ENCODE measurements around the gene ZCCHC7. TPM values are rescaled to one million over a fixed set of nuclear protein-coding genes. Genes with fewer than 3 reads are reported as not detected.

The ZCCHC7 gene
- total and polyA plus RNA-seq, 10 of the 15 experiments (the other 5 are each of a cell fraction or from before 2014, with no cell fraction given) = 42.9 to 178 (median 53.3) TPM

GRCh38 chr9:37283730-37284325 is 163.5 kb downstream of the ZCCHC7 start (continued):
- no peak for TF ChIP-seq E2F4 (IDR thresholded peaks at IDR 0.05; ENCODE audit: low read depth, low read length)
- TF ChIP-seq REST (IDR thresholded peaks at IDR 0.05; ENCODE audit: low read depth, low read length) = no peak
- TF ChIP-seq WRNIP1 (IDR thresholded peaks at IDR 0.05; ENCODE audit: borderline replicate concordance, low read depth, low read length) = no peak
- no peak for TF ChIP-seq HDGF (IDR thresholded peaks at IDR 0.05)
- TF ChIP-seq BACH1 (IDR thresholded peaks at IDR 0.05; ENCODE audit: borderline replicate concordance) = no peak
- TF ChIP-seq USF1 (IDR thresholded peaks at IDR 0.05; ENCODE audit: borderline replicate concordance, extremely low read length, insufficient read depth, low read depth, low read length) = no peak
- TF ChIP-seq ESRRA (IDR thresholded peaks at IDR 0.05; ENCODE audit: low read length) = no peak
- TF ChIP-seq GABPA (IDR thresholded peaks at IDR 0.05; ENCODE audit: low read depth) = no peak
- no peak for TF ChIP-seq TCF3 (IDR thresholded peaks at IDR 0.05; ENCODE audit: borderline replicate concordance, insufficient read depth, low read depth, low read length)
- no peak for TF ChIP-seq CEBPZ (IDR thresholded peaks at IDR 0.05; ENCODE audit: low read depth, low read length)
- TF ChIP-seq ZBTB11 (CRISPR knock-in tag; IDR thresholded peaks at IDR 0.05) = no peak
- TF ChIP-seq NRF1 (conservative IDR thresholded peaks at IDR 0.05; ENCODE audit: low read depth, low read length) = no peak
- no peak for TF ChIP-seq CREB1 (IDR thresholded peaks at IDR 0.05; ENCODE audit: low read depth)
- no peak for TF ChIP-seq HDAC2 (IDR thresholded peaks at IDR 0.05)
- TF ChIP-seq SIN3A (IDR thresholded peaks at IDR 0.05; ENCODE audit: low read depth, low read length) = no peak
- no peak for TF ChIP-seq CHD1 (IDR thresholded peaks at IDR 0.05; ENCODE audit: low read depth, low read length)

Measured in GM12878 (cell line).